ENCODE data around the gene S100P.

S100P gene

DNA sequence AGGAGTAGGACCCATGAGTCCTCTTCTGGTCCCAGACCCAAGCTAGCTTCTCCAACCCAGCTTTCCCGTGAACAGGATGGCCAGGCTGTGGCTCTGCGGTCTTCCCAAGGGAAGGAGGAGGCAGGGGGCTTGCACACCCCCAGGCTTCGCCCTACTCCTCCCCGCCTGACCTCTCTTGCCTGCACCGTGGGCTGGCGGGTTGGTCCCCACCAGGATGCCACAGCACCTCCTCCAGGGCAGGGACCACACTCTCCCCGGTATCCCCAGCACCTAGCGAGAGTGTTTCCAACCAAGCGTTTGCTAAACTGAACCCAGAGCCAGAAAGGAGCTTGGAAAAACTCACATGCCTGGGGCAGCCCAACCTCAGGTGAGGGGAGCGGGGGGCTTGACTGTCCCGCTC, 9.0 kb upstream of the S100P start:
- no peak overlapping the region for H3K4me3 ChIP-seq (ENCODE audit: low read depth, low read length)
- TF ChIP-seq CTCF (IDR thresholded peaks at IDR 0.05; ENCODE audit: borderline replicate concordance, insufficient read depth, low read depth, low read length), result no peak

DNA sequence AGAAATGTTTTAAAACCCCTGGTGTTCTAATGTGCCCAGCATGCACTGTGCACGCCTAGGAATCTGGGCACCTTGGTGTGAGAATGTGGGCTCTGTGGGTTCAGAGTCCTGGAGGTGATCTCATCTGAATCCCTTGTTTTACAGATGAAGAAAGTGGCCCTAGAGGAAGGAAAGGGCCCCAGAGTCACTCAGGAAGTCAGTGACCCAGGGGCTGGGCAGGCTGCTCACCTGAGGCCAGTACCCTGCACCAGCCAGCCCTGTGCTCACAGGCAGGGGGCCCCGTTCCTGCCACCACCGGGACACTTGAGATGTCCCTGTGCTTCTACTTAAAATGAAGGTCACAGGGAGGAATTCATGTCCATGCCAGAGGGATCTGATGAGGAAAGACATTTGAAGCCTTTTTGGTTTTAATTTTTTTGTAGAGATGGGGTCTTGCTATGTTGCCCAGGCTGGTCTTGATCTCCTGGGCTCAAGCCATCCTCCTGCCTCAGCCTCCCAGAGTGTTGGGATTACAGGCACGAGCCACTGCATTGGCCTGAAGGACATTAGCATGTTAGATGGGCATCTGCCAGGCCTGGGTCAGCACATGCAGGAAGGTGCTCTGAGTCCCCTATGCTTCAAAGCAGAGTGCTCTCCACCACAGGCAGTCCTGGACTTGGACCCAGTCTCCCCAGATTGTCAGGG, 7.4 kb upstream of the S100P start:
- no peak overlapping the region for H3K4me3 ChIP-seq (ENCODE audit: low read depth, low read length)
- no peak for TF ChIP-seq CTCF (IDR thresholded peaks at IDR 0.05; ENCODE audit: borderline replicate concordance, insufficient read depth, low read depth, low read length)

- no peak overlapping the region for H3K4me3 ChIP-seq (ENCODE audit: low read depth, low read length)
- no peak for TF ChIP-seq CTCF (IDR thresholded peaks at IDR 0.05; ENCODE audit: borderline replicate concordance, insufficient read depth, low read depth, low read length)
These were observed 5.5 kb upstream of the S100P start for GRCh38 chr4:6687947-6688878.

- H3K4me3 ChIP-seq (ENCODE audit: low read depth, low read length), result no peak overlapping the region
- TF ChIP-seq CTCF (IDR thresholded peaks at IDR 0.05; ENCODE audit: borderline replicate concordance, insufficient read depth, low read depth, low read length), result no peak
These were observed 4.7 kb upstream of the S100P start for GRCh38 chr4:6688879-6689505.

- no peak overlapping the region for H3K4me3 ChIP-seq (ENCODE audit: low read depth, low read length)
- no peak for TF ChIP-seq CTCF (IDR thresholded peaks at IDR 0.05; ENCODE audit: borderline replicate concordance, insufficient read depth, low read depth, low read length)
These were observed 4.1 kb upstream of the S100P start for GRCh38 chr4:6689506-6689960.

DNA sequence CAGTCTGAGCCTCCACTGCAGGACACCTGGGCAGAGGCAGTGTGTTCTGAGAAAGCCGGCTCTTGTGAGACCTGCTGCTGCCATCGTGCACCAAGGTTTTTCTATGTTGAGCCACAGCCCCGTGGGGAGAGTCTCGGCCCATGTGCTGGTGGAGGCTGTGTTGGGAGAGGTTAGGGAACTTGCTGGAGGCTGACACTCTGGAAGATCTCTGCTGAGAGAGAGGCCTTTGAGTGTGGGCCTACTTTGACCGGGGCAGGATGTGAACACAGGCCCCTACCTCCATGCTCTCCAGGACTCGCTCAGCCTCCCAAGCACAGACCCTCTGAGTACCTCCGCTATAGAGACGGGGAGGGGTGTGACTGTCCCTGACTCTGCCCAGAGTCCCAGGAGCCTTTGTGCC, 1.3 kb upstream of the S100P start:
- TF ChIP-seq CTCF (IDR thresholded peaks at IDR 0.05; ENCODE audit: borderline replicate concordance, insufficient read depth, low read depth, low read length), result no peak
- no peak overlapping the region for H3K4me3 ChIP-seq (ENCODE audit: low read depth, low read length)

Data from GM12875 (cell line).